Fibroblast of skin of back (primary cell): ENCODE data around the gene ARRDC4.
"Not testable (repeated sequence)": the region's sequence is repeated elsewhere in the genome, so short reads cannot be mapped to it uniquely, and the experiment has no call there.

ENCODE experiments used
- DNase-seq: peaks from one replicate; pipeline ENCODE4 v3.0.0-alpha.2; 2013

Gene ARRDC4

DNA sequence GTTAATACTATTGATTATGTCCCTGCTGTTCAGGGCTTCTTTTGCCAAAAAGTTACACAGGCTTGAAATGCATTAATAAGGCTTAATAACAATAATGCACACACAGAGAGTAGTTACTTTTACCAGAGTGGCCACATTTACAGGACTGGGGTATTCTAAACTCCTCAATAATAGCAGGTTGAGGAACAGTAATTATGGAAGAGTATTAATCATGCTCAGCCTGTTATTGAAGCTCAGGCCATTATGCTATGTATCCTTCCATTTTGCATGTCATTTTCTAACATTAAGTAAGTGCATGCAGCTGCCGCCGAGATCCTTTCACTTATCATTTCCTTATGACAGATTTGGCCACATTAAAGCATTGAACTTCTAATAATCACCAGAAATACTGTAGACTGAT is 5.7 kb downstream of the ARRDC4 start:
- DNase-seq = no peak

DNA sequence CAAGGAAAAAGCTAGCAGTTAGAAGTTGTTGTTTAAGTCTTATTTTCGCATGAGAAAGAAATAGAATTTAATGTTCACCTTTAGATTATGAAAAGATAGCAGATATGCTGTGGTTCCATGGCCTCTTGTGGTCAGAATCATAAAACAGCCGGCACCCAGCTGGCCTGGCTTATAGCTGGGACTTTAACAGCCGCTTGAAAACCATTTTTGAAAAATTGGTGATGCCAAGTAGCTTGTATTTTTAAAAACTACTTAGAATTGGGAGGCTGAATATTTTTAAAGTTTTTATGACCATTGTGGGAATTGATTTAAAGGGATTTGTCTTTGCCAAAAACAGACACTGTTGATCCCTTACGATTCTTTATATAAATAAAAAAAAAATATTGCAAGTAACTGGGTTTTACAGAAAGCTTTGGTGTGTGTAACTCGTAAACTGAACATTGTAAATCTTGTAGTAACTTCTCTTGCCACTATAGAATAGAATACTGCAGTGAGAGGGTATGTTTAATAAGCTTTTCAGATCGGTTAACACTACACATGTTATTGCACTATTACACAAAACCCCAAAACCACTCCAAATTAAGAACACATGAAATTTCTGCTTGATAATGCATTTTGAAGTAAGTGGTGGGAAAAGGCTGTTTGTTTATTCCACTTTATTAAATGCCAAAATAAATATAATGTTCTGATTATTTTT is 6.6 kb downstream of the ARRDC4 start:
- no peak for DNase-seq

DNA sequence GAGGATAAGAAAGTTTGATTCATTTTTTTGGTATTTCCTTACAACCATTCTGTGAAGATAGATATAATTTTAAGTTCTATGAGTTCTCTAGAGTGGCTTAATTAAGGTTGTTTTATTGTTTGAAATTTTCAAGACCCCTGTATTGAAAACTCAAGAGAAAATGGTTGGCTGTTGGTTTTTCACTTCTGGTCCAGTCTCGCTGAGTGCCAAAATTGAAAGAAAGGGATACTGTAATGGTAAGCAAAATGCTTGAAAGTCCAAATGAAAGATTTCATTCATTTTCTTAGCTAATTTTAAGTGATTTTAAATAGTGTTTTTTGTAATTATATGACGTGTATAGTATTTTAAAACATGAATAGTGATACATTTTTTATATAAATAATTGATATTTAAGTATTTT is 7.4 kb downstream of the ARRDC4 start:
- no peak for DNase-seq

DNA sequence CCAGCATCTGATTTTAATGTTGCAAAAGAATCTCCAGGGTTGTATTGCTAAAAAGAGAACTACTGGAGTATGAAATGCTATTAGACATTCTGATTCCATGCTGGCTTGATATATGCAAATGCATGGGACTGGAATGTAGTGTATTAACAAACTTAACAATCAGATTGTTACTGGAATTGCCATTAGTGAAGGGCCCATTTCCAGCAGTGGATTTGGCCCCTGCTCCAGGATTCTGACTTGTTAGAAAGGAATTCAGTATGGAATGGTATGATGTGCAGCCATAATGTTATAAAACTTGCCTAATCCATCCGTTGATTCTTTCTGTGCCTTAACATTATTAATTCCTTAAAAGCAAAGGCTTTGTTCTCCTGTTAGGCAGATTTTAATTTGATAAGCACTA is 7.9 kb downstream of the ARRDC4 start:
- DNase-seq = peak; percentile 80

DNA sequence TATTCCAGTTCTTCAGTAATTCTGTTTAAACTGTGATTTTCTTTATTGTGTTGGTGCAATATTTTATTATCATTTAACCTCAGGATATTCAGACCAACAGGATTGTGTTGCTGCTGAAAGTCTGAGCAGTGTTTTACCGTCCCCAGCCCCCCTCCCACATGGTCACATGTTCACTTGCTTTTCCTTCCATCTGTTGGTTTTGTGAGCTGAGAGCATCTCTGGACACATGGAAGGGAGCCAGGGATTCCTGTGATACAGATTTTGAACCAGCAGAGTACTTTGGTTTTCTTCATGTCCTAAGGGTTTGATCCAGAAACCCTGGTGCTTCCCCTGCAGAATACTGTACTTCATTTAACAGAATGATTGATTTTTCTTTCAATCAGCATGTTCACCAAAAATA is 11.9 kb downstream of the ARRDC4 start:
- DNase-seq = no peak

DNA sequence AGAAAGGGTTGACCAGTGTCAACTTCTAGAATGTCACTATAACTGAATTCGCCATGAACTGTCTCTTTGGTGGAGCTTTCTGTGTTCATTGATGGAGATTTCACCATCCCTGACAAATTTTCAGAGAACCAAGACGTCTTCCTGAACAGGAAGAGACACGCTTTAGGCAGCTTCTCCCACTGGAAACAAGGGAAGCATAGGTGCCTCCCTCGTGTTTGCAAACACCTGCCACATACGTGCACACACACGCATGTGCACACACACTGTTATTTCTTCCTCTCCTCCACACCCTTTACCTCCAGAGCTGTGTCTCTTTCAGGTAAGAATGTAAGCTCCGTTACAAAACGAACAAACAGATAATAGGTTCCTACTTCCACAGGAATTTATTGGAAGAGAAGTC is 15.6 kb downstream of the ARRDC4 start:
- DNase-seq = no peak

DNA sequence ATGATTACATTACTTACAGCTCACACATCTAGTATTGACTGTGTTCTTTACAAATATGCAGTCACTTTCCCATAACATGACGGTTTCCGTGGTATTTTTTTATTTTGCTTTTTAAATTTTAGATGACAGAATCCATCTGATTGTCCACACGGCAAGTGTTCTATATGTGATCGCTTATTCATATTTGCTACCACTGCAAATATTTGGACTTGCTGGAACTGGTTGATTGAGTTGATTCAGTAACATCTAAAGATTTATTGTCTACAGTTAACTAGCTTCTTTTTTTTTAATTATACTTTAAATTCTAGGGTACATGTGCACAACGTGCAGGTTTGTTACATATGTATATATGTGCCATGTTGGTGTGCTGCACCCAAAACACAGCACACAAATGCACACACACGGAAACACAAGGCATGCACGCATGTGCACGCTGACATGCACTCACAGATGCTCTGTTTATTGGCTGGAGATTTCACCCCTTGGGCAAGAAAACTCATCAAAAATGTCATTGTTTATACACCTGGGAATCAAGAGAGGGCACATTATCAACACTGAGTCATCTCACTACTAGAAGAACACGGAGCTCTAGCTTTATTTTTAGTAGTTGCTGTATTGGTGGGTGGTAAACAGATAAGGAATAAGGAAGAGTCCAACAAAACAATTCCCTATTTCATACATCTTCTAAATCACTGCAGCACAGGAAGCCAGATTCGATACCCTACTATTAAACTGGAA is 16.4 kb downstream of the ARRDC4 start:
- DNase-seq = peak; percentile 8

DNA sequence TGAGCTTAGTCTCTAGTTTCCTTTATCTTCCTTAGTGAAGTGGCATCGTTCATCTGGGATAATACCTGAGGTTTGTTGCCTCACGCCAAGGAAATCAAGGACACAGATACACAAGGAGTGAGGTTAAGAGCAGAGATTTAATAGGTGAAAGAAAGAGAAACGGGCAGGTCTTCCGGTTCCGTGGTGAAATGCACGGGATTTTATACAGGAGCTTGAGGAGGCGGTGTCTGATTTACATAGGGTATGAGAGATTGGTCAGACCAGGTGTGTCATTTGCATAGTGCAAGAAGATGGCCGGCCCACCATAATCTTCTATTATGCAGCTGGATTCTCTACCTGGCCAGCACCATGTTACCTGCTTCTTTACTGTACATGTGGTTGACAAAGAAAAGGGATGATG is 17.2 kb downstream of the ARRDC4 start:
- DNase-seq = no peak

DNA sequence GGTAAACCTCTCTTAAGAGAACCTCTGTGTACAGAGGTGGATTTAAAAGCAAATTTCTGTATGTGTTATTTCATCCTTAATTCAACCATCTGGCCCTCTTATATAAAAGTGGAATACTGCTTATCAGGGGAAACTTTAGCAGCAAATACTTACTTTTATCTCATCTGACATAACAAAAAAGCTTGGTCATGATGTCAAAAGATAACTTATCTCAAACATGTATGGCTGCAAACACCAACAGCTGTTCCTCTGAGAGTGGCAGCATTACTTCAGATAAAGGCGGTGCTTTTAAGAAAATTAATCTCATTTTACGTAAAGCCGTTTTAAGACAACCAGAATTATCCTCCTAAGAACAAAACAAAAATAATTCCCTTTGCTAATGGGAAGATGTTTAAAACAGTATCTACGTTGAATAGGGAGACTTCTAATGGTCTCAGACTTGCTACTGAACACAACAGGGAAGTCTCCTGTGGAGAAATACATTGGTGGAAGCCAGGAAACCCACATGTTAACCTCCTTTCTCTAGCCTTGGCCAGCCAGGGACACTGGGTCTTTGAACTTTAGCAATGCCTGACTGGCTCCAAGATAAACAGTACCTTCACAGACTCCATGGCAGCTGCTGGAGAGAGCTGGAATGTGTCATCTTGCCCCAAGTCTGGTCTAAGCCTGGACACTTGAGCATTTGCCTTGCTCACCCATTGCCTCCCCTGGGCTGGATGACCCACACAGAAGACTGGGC is 18.1 kb downstream of the ARRDC4 start:
- peak; percentile 15 for DNase-seq

DNA sequence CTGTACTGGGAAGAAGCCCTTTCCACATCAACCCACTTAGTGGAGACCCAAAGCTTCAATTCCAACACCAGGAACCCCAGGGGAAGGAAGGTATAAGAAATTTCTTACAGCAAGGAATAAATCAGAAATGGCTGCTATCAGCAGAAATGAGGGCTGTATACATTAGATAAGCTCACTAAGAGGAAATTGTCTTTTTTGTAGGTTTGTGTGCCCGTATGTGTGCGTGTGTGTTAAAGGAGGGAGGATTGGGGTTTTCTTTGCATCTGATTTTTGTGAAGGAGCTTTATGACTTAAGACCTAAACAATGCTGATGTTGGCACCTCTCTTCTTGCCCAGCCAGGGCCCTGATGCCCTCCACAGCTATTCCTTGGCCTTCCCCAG is 18.6 kb downstream of the ARRDC4 start:
- no peak for DNase-seq

DNA sequence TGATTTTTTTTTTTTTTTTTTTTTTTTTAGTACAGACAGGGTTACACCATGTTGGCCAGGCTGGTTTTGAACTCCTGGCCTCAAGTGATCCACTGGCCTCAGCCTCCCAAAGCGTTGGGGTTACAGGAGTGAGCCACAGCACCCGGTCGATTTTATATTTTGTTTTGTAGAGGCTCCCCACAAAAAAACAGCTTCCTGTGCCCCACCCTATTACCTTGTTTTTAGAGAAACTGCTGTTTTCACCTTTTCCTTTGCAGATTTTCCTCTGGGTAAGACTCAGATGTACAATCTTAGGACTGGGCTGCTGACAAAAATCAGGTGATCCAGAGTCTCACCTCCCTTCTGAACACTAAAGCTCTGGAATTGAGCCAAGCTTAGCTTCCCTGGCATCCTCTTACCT is 20.6 kb downstream of the ARRDC4 start:
- no peak for DNase-seq

DNA sequence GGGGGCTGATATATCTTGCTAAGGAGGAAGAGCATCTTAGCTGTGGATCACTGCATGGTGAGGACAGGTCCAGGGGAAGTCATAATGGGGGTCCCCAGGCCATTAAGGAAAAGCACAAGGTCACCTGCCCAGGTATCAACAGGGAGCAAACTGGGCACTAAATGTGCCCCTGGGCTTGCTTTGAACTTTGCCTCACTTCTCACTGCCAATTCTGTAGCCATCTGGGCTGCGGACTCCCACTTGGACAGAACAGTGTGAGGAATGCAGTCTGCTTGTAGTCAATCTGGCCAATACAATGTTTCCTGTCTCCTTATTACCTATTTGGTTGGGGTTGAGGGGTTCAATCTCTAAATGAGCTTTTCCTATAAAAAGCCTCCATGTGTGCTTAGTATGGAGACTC is 21.3 kb downstream of the ARRDC4 start:
- DNase-seq = no peak

DNA sequence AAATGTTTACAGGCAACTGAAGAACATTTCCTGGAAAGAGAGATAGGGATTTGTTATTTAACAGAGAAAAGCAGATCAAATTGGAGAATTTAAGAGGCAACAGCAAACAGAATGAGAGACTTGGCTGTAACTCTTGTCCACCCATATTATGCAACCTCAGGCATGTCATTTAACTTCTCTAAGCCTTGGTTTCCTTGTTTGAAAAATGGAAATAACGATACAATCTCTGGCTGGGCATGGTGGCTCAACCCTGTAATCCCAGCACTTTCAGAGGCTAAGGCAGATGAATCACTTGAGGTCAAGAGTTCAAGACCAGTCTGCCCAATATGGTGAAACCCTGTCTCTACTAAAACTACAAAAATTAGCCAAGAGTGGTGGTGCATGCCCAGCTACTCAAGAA is 23.7 kb downstream of the ARRDC4 start:
- DNase-seq = no peak

DNA sequence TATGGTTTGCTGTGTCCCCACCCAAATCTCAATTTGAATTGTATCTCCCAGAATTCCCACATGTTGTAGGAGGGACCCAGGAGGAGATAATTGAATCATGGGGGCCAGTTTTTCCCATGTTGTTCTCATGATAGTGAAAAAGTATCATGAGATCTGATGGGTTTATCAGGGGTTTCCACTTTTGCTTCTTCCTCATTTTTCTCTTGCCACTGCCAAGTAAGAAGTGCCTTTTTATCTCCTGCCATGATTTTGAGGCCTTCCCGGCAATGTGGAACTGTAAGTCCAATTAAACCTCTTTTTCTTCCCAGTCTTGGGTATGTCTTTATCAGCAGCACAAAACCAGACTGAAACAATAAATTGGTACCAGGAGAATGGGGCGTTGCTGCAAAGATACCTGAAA is 25.5 kb downstream of the ARRDC4 start:
- DNase-seq = not testable (repeated sequence)

DNA sequence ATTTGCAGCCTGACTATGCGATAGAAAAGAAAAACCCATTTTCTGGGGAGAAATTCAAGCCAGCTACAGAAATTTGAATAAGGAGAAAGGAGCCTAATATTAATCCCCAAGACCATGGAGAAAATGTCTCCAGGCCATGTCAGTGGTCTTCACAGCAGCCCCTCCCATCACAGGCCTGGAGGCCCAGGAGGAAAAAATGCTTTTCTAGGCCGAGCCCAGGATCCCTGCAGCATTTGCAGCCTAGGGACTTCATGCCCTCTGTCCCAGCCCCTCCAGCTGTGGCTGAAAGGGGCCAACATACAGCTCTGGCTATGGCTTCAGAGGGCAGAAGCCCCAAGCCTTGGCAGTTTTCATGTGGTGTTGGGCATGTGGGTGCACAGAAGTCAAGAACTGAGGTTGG is 26.3 kb downstream of the ARRDC4 start:
- DNase-seq = no peak

DNA sequence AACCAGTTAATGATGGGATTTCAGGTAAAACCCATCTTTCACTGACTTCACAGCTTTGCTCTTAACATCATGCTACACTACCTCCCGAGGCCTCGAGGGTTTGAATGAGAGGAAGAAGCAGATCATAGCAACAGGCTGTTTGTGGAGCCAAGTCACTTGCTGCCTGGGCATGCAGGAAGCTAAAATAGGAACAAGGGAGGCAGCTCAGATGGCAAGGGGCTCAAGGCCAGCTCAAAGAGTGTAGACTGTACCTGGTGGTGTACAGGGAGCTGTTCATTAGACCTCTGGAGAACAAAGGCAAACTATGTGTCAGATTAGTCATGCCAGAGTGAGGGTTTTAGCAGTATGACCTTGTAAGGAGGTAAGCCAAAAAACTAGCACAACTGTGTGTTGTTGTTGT is 28.8 kb downstream of the ARRDC4 start:
- DNase-seq = no peak

DNA sequence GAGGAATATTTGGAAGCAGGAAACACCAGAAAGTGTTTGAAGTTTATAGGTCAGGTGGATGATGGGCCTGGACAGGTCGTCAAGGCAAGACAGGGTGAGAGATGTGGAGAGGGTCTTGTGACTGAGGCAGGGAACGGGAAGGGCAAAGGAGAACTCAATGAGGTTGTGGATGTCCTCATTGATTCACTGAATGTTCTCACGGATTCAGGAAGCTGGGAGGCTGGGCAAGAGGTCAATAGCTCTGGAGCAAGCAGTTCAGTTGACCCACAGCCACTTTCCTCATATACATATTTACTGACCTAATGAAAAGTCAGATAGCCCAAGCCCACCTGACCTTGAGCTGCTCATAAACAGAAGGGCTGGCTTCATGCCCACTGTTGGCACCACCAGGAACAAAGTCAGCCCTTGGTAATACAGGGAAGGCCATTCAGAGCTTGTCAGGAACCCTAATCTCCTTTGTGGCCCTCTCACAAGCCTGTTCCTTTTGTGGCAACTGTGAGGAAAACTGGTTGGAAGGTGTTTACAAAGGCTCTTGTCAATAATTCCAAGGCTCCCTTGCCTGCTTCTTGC is 31.6 kb downstream of the ARRDC4 start:
- no peak for DNase-seq

DNA sequence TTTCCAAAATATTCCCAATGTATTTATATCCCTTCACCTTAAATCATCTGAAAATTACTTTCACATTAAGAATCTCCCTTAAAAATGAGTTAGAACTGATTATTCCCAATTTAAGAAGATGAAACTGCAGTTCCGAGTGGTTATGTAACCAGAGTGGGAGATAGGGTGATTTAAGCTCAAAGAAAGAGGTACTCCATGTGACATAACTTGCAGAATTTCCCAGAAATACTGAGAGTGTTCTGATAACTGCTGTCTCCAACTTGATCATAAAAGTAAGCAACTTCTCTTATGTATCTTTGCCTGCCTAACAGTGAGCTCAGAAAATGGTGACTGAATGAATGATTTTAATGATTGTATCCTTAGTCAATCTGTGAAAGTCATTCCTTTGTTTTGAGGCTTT is 32.3 kb downstream of the ARRDC4 start:
- no peak for DNase-seq

DNA sequence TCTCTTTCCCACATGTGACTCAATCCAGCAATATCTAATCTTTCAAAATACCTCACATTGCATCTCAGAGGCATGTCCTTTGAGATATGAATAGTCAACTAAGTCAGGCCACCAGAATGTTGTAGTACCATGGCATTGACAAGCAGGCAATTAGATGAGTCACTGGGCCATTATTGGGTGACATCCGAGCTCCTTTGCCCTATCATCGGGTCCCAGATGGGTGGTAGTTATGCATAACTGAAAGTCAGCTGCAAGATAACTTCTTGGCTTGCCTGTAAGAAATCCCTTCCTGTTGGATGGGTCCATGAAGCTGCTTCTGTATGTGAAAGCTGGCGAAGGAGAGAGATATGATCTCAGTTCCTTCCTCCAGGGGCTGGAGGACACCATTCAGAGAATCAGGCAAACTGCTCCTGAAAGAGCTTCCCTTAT is 32.8 kb downstream of the ARRDC4 start:
- peak; percentile 38 for DNase-seq

DNA sequence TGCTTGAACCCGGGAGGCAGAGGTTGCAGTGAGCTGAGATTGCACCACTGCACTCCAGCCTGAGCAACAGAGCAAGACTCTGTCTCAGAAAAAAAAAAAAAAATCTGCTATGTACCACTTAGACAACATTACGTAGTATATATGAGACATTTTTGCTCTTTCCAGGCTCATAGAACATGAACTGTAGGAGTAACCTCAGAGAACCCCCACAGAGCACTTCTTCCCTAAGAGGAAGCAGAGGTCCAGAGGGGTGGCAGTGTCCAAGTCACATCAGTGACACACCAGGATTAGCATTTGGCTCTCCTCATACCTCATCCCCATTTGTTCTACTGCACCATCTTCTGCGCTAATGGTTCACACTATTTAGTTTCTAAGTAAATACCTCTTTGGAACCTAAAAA is 33.7 kb downstream of the ARRDC4 start:
- no peak for DNase-seq

DNA sequence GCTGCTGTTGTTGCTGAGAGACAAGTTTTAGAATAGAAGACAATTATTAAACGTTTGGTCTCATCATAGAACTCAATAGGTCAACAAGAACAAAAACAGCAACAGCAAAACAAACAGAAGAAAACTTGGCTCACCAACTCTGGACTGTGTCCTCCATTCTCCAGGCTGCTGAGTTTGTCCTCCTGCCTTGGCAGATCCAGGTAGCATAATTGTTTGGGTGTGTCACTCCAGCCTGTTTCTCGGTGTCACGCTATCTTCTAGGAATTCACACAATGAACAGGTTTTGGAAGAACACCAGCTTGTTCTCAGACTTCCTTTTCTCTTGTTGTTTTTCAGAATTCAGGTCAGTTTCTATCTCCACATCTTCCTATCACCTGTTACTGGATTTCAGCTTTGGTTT is 34.7 kb downstream of the ARRDC4 start:
- DNase-seq = no peak

DNA sequence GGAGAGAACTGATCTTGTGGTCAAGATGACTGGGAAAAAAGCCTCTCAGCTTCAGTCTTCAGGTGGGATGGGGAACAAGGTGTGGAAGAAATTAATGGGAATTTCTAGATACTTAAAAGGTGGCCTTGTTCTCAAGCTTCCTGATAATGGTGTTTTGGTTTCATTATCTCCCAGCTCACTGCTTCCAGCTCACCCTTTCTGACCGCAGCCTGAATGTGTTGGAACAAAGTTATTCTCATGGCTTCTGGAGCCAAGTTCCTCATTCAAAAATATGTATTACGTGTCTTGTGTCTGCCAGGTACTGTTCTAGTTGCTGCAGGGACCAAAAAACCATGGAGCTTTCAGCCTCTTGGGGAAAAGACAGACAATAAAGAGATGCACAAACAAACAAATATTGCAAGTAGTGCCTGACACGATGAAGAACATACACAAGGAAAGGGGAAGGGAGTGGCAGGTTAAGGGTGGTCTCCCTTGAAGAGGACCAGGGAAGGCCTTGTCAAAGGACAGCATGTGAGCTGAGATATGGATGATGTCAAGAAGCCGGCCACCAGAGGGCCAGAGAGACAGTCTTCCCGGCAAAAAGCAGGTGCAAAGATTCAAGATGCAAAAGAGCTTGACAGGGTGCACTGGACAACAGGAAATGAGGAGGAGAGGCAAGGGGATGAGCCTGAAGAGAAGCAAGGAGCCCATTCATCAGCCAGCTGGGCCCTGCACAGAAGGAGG is 35.5 kb downstream of the ARRDC4 start:
- peak; percentile 20 for DNase-seq
